Trophoblast cell (in vitro differentiated cells and primary cell): ENCODE data around the gene MLH1.
A peak's percentile ranks its signal among the peaks of the same experiment; 100 is the strongest.

ENCODE experiments used
- DNase-seq, 2 donors: peaks; one replicate each; pipeline ENCODE4 v3.0.0-alpha.2; 2016
- H2AFZ ChIP-seq: 2 replicates; pipeline ENCODE4 v1.6.1; 2013; ENCODE audit warnings: low read length, moderate library complexity, mild to moderate bottlenecking; ENCODE audit not compliant: insufficient read depth, poor library complexity
- H2AK5ac ChIP-seq: 2 replicates; pipeline ENCODE4 v1.6.1; 2013; ENCODE audit warnings: mild to moderate bottlenecking, low read length
- H2BK120ac ChIP-seq: 2 replicates; pipeline ENCODE4 v1.6.1; 2013; ENCODE audit warnings: low read length, mild to moderate bottlenecking, moderate library complexity; ENCODE audit not compliant: insufficient read depth, poor library complexity
- H2BK12ac ChIP-seq: 2 replicates; pipeline ENCODE4 v1.6.1; 2013; ENCODE audit warnings: mild to moderate bottlenecking, low read length, moderate library complexity
- H2BK5ac ChIP-seq: 2 replicates; pipeline ENCODE4 v1.6.1; 2013; ENCODE audit warnings: low read length, low read depth, moderate library complexity, mild to moderate bottlenecking; ENCODE audit not compliant: poor library complexity
- H3K14ac ChIP-seq: 2 replicates; pipeline ENCODE4 v1.6.1; 2013; ENCODE audit warnings: mild to moderate bottlenecking, low read length
- H3K18ac ChIP-seq: 2 replicates; pipeline ENCODE4 v1.6.1; 2013; ENCODE audit warnings: mild to moderate bottlenecking, low read length
- H3K23ac ChIP-seq: 2 replicates; pipeline ENCODE4 v1.6.1; 2013; ENCODE audit warnings: low read length
- H3K27ac ChIP-seq: 2 replicates; pipeline ENCODE4 v1.5.1; 2013; ENCODE audit warnings: low read depth, mild to moderate bottlenecking, inconsistent platforms, low read length, moderate library complexity
- H3K27me3 ChIP-seq: 2 replicates; pipeline ENCODE4 v1.6.1; 2013; ENCODE audit warnings: inconsistent platforms, mild to moderate bottlenecking, low read length, moderate library complexity; ENCODE audit not compliant: insufficient read depth
- H3K36me3 ChIP-seq, 2 experiments: 1 replicate in 1 of 2; 2 replicates in 1 of 2; pipeline ENCODE4 v1.6.1; 2013; ENCODE audit warnings: low read length in 2 of 2, mild to moderate bottlenecking in 2 of 2, moderate library complexity in 1 of 2; ENCODE audit not compliant: insufficient read depth in 2 of 2, control insufficient read depth in 1 of 2
- H3K4ac ChIP-seq: 2 replicates; pipeline ENCODE4 v1.6.1; 2013; ENCODE audit warnings: low read depth, mild to moderate bottlenecking, low read length, moderate library complexity
- H3K4me1 ChIP-seq, 2 experiments: 1 replicate in 1 of 2; 2 replicates in 1 of 2; pipeline ENCODE4 v1.6.1; 2013; ENCODE audit warnings: low read length in 2 of 2, mild to moderate bottlenecking in 2 of 2, moderate library complexity in 1 of 2; ENCODE audit not compliant: insufficient read depth in 2 of 2, control insufficient read depth in 1 of 2
- H3K4me2 ChIP-seq: 2 replicates; pipeline ENCODE4 v1.6.1; 2013; ENCODE audit warnings: inconsistent platforms, mild to moderate bottlenecking, low read length, moderate library complexity
- H3K4me3 ChIP-seq: 2 replicates; pipeline ENCODE4 v1.5.1; 2013; ENCODE audit warnings: mild to moderate bottlenecking, low read depth, low read length, inconsistent platforms
- H3K79me1 ChIP-seq: one replicate; pipeline ENCODE4 v1.6.1; 2013; ENCODE audit warnings: low read length
- H3K79me2 ChIP-seq: 2 replicates; pipeline ENCODE4 v1.6.1; 2013; ENCODE audit warnings: low read length, mild to moderate bottlenecking; ENCODE audit not compliant: control insufficient read depth, insufficient read depth, poor library complexity
- H3K9ac ChIP-seq: 2 replicates; pipeline ENCODE4 v1.6.1; 2013; ENCODE audit warnings: mild to moderate bottlenecking, low read length
- H3K9me3 ChIP-seq: 2 replicates; pipeline ENCODE4 v1.6.1; 2013; ENCODE audit warnings: low read depth, mild to moderate bottlenecking, control low read depth, inconsistent platforms, low read length; ENCODE audit not compliant: insufficient read depth
- H4K12ac ChIP-seq: 2 replicates; pipeline ENCODE4 v1.6.1; 2013; ENCODE audit warnings: low read depth, mild to moderate bottlenecking, low read length, moderate library complexity
- H4K8ac ChIP-seq: 2 replicates; pipeline ENCODE4 v1.6.1; 2013; ENCODE audit warnings: low read depth, mild to moderate bottlenecking, low read length, moderate library complexity
- H4K91ac ChIP-seq: one replicate; pipeline ENCODE4 v1.6.1; 2013; ENCODE audit warnings: low read depth, mild to moderate bottlenecking, low read length, moderate library complexity
- WGBS: extraction: QIAGEN DNeasy Blood & Tissue Kit; methylation state at CpG from one replicate; pipeline ENCODE4 v1.1.7; 2013; ENCODE audit warnings: missing lambda C conversion rate; ENCODE audit not compliant: insufficient read length, insufficient coverage; ENCODE audit errors: extremely low coverage; 5-methylcytosine and 5-hydroxymethylcytosine counted together

Gene MLH1

GRCh38 chr3:36957063-36957462, 36.3 kb upstream of the MLH1 start:
- Histone ChIP-seq H3K27ac (no peak overlapping the region), H3K4me3 (no peak overlapping the region), H2BK120ac (no peak overlapping the region), H3K9ac (no peak overlapping the region), H2AK5ac (no peak overlapping the region), H2AFZ (no peak overlapping the region), H3K4me2 (no peak overlapping the region), H2BK12ac (no peak overlapping the region), H3K18ac (no peak overlapping the region), H3K23ac (no peak overlapping the region), H3K4me1 (no peaks in the 10 kb centered on the region), H3K36me3 (no peaks in the 10 kb centered on the region), H3K79me1 (no peaks in the 10 kb centered on the region), H3K4ac (no peak overlapping the region), H4K8ac (no peak overlapping the region), H3K79me2 (no peaks in the 10 kb centered on the region), H4K12ac (no peak overlapping the region), H2BK5ac (no peak overlapping the region), H4K91ac (no peak overlapping the region), H3K14ac (no peak overlapping the region), H3K27me3 (no peaks in the 10 kb centered on the region), H3K9me3 (no peaks in the 10 kb centered on the region)
- WGBS, result no CpG with 5 or more reads among the region's 1 CpG
- no peak for DNase-seq

- no peak overlapping the region for H3K4me2 ChIP-seq
- no peak overlapping the region for H3K4ac ChIP-seq
- H3K27ac ChIP-seq, result no peak overlapping the region
- H2BK12ac ChIP-seq, result no peak overlapping the region
- H3K9ac ChIP-seq, result no peak overlapping the region
- H3K27me3 ChIP-seq, result no peaks in the 10 kb centered on the region
- no peak overlapping the region for H4K12ac ChIP-seq
- no peak overlapping the region for H2AK5ac ChIP-seq
- no peak overlapping the region for H3K14ac ChIP-seq
- no peaks in the 10 kb centered on the region for H3K4me1 ChIP-seq
- no peaks in the 10 kb centered on the region for H3K79me1 ChIP-seq
- no peaks in the 10 kb centered on the region for H3K36me3 ChIP-seq
- no peak overlapping the region for H2BK5ac ChIP-seq
- no peak overlapping the region for H3K4me3 ChIP-seq
- no peak overlapping the region for H4K91ac ChIP-seq
- H3K79me2 ChIP-seq, result no peaks in the 10 kb centered on the region
- peak; percentile 12 to 37 for DNase-seq
- no peak overlapping the region for H4K8ac ChIP-seq
- no peak overlapping the region for H3K23ac ChIP-seq
- H2BK120ac ChIP-seq, result no peak overlapping the region
- no peak overlapping the region for H2AFZ ChIP-seq
- H3K9me3 ChIP-seq, result no peaks in the 10 kb centered on the region
- no CpG with 5 or more reads among the region's 3 CpGs for WGBS
- no peak overlapping the region for H3K18ac ChIP-seq
Measured at GRCh38 chr3:36957862-36958686, 35.2 kb upstream of the MLH1 start.

GRCh38 chr3:36959821-36960220, 33.5 kb upstream of the MLH1 start:
- Histone ChIP-seq H3K4ac (no peak overlapping the region), H3K14ac (no peak overlapping the region), H3K79me2 (no peaks in the 10 kb centered on the region), H3K79me1 (no peaks in the 10 kb centered on the region), H3K27me3 (no peaks in the 10 kb centered on the region), H4K91ac (no peak overlapping the region), H3K18ac (no peak overlapping the region), H3K4me2 (no peak overlapping the region), H3K36me3 (no peaks in the 10 kb centered on the region), H2AFZ (no peak overlapping the region), H3K4me3 (no peak overlapping the region), H3K27ac (no peak overlapping the region), H4K12ac (no peak overlapping the region), H2BK120ac (no peak overlapping the region), H3K23ac (no peak overlapping the region), H4K8ac (no peak overlapping the region), H3K4me1 (no peaks in the 10 kb centered on the region), H3K9me3 (no peaks in the 10 kb centered on the region), H2AK5ac (no peak overlapping the region), H2BK12ac (no peak overlapping the region), H3K9ac (no peak overlapping the region), H2BK5ac (no peak overlapping the region)
- WGBS, result no CpG with 5 or more reads among the region's 2 CpGs
- no peak for DNase-seq

- Histone ChIP-seq H3K23ac (no peak overlapping the region), H3K14ac (no peak overlapping the region), H3K4ac (no peak overlapping the region), H3K4me2 (no peak overlapping the region), H3K4me1 (peaks cover 3% of the 10 kb centered on the region in 2 experiments), H3K27me3 (no peaks in the 10 kb centered on the region), H3K9me3 (no peaks in the 10 kb centered on the region), H3K79me1 (peaks cover 2% of the 10 kb centered on the region), H3K36me3 (no peaks in the 10 kb centered on the region), H2BK12ac (no peak overlapping the region), H3K4me3 (no peak overlapping the region), H4K12ac (no peak overlapping the region), H2BK120ac (no peak overlapping the region), H2BK5ac (no peak overlapping the region), H4K8ac (no peak overlapping the region), H3K9ac (no peak overlapping the region), H4K91ac (no peak overlapping the region), H3K18ac (no peak overlapping the region), H2AK5ac (no peak overlapping the region), H2AFZ (no peak overlapping the region), H3K27ac (no peak overlapping the region), H3K79me2 (no peaks in the 10 kb centered on the region)
- DNase-seq, result no peak
- WGBS, result no CpG with 5 or more reads among the region's 4 CpGs
Measured at GRCh38 chr3:36960502-36960901, 32.8 kb upstream of the MLH1 start.
